ENCODE data around the gene GATAD2A.

The GATAD2A gene

GRCh38 chr19:19487950-19488874 is 82.7 kb downstream of the GATAD2A start:
- no peak for TF ChIP-seq CTCF (conservative IDR thresholded peaks at IDR 0.05; ENCODE audit: low read depth, low read length)
- Histone ChIP-seq H3K9ac (no peak overlapping the region), H3K4me3 (IDR thresholded peaks at IDR 0.05; ENCODE audit: insufficient read depth, low read depth, low read length) (no peak overlapping the region)

GRCh38 chr19:19488875-19489690 is 83.6 kb downstream of the GATAD2A start:
- H3K27ac ChIP-seq, result no peak overlapping the region
- no peak overlapping the region for H3K4me3 ChIP-seq (IDR thresholded peaks at IDR 0.05; ENCODE audit: insufficient read depth, low read depth, low read length)
- no peak for TF ChIP-seq CTCF (conservative IDR thresholded peaks at IDR 0.05; ENCODE audit: low read depth, low read length)
- no peak overlapping the region for H3K4me2 ChIP-seq
- H2AFZ ChIP-seq (ENCODE audit: low read depth), result no peak overlapping the region
- peaks cover 7% of the 10 kb centered on the region for H3K4me1 ChIP-seq (ENCODE audit: low read depth, poor library complexity, severe bottlenecking)
- H3K36me3 ChIP-seq (ENCODE audit: insufficient read depth), result no peaks in the 10 kb centered on the region
- no peaks in the 10 kb centered on the region for H3K79me2 ChIP-seq (ENCODE audit: insufficient read depth, low read depth)
- no peaks in the 10 kb centered on the region for H3K27me3 ChIP-seq (ENCODE audit: insufficient read depth, low read depth)
- H4K20me1 ChIP-seq (ENCODE audit: insufficient read depth), result 0 out of 2 replicates have a peak, but pooled peaks cover 3% of the 10 kb centered on the region
- no peak overlapping the region for H3K9ac ChIP-seq

More at GRCh38 chr19:19487950-19488874, 82.7 kb downstream of the GATAD2A start:
- Histone ChIP-seq H3K27me3 (ENCODE audit: insufficient read depth, low read depth) (no peaks in the 10 kb centered on the region), H2AFZ (ENCODE audit: low read depth) (no peak overlapping the region), H3K4me2 (no peak overlapping the region), H3K27ac (no peak overlapping the region), H3K4me1 (ENCODE audit: low read depth, poor library complexity, severe bottlenecking) (peaks cover 7% of the 10 kb centered on the region), H3K79me2 (ENCODE audit: insufficient read depth, low read depth) (no peaks in the 10 kb centered on the region), H4K20me1 (ENCODE audit: insufficient read depth) (0 out of 2 replicates have a peak, but pooled peaks cover 3% of the 10 kb centered on the region), H3K36me3 (ENCODE audit: insufficient read depth) (no peaks in the 10 kb centered on the region)

GRCh38 chr19:19489804-19490204 is 84.3 kb downstream of the GATAD2A start:
- Histone ChIP-seq H3K4me3 (IDR thresholded peaks at IDR 0.05; ENCODE audit: insufficient read depth, low read depth, low read length) (no peak overlapping the region), H3K9ac (no peak overlapping the region)

More at GRCh38 chr19:19489804-19490204, 84.3 kb downstream of the GATAD2A start:
- H3K4me1 ChIP-seq (ENCODE audit: low read depth, poor library complexity, severe bottlenecking), result peaks cover 7% of the 10 kb centered on the region
- no peaks in the 10 kb centered on the region for H3K36me3 ChIP-seq (ENCODE audit: insufficient read depth)
- H4K20me1 ChIP-seq (ENCODE audit: insufficient read depth), result 0 out of 2 replicates have a peak, but pooled peaks cover 3% of the 10 kb centered on the region
- H3K27me3 ChIP-seq (ENCODE audit: insufficient read depth, low read depth), result no peaks in the 10 kb centered on the region
- no peak for TF ChIP-seq CTCF (conservative IDR thresholded peaks at IDR 0.05; ENCODE audit: low read depth, low read length)
- H2AFZ ChIP-seq (ENCODE audit: low read depth), result no peak overlapping the region
- H3K27ac ChIP-seq, result no peak overlapping the region
- no peaks in the 10 kb centered on the region for H3K79me2 ChIP-seq (ENCODE audit: insufficient read depth, low read depth)
- no peak overlapping the region for H3K4me2 ChIP-seq
